Activated CD4-positive, CD25-positive, alpha-beta regulatory T cell treated with anti-CD3 and anti-CD28 coated beads, Interleukin-2, amount 50 U/mL, for 16 hours (primary cell): Measurements from ENCODE around the gene MOXD1.
"Not testable (repeated sequence)": the region's sequence is repeated elsewhere in the genome, so short reads cannot be mapped to it uniquely, and the experiment has no call there.

ENCODE experiments used
- DNase-seq: peaks from one replicate; pipeline ENCODE4 v3.0.0-alpha.2; 2020; ENCODE audit warnings: low read depth, low spot score

The MOXD1 gene

DNA sequence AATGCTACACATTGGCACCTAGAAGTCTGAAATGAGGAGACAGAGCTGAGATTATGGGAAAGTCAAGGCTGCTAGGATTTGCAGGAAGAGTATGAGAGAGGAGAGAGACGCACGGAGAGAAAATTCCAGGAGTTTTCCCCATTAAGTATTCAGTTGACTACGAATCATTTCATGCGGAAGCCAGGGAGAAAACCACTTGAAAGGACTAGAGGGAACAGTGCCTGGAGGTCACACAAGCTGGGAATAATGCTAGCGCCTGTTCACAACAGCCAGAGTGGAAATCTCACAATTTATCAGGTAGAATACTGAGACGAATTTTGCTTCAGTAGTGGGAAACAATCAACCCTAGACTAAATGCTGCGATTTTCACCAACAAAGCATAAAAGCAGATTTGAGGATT, 118.6 kb downstream of the MOXD1 start:
- DNase-seq = no peak

DNA sequence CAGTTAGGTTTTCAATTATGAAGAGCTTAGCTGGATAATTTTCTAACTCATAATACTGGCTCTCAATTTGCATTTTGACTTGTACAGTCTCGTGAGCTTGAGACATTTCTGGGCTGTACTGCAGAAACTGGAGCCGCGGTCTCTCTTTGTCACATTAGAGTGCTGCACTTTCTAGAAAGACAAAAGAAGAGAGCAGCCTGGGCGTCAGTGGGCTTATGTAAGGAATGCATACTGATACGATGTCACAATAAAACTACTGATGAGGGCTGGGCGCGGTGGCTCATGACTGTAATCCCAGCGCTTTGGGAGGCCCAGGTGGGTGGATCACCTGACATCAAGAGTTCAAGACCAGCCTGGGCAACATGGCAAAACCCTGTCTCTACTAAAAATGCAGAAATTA, 120.8 kb downstream of the MOXD1 start:
- no peak for DNase-seq

DNA sequence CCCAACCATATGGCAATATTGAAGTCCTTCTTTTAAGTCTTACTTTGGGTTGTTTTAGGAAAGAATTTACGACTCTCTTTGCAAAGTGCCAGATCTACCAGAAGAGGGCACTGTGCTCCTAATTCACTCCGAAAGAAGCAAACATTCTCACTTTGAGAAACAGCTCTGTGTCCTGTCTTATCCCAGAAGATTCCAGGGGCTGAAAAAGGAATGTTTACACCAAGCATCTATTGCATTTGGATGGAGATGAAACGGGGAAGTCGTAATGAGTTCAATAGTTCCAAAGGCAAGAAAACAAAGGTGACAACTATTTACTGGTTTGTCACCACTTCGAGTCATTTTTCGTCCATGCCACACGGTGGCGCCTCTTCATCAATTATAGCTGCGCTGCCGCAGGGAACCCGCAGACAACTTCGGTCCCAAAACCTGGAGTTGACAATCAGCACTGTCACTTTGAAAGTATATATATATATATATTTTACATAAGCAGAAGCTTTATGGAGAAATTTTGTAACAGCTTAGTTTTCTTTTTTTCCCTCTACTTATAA, 121.6 kb downstream of the MOXD1 start:
- peak; percentile 52 for DNase-seq

DNA sequence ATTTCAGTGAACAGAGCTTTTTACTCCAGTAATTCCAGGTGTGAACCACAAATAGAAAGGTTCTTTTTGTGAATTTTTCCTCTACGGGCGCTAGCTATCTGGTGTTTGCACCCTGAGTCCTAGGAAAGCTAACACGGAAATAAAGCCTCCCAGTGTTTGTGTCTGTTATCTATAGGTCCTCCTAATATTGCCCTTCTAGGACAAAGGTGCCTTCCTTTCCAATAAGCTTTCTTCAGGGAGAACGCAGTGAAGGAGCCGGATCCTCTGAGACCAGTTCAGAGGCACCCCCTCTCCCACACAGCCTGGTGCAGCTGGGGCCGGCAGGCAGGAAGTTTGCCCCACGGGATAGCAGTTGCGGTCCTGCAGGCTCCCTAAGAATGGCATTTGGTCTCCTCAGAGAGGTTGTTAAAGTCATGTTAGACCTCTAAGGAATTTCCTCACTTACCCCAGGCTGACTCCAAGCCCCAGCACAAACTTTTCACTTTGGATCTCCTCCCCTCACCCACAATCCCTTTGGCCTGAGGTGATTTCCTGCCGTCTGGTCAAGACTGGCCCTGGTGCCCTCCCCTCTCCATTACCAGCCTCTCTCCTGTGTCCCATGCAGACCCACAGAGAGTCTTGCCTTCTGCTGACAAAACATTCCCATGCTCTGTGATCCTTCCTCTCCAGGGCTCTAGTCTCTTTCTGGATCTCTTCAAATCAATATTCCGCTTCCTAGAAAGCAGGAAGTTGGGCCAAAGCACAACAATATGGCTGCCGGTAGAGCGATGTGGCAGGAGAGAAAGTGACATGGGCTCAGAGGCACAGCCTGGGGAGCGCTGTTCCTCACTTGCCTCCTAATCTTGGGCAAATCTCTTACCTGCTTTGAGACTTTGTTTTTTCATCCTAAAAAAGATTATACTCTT, 126.0 kb downstream of the MOXD1 start:
- DNase-seq = no peak

DNA sequence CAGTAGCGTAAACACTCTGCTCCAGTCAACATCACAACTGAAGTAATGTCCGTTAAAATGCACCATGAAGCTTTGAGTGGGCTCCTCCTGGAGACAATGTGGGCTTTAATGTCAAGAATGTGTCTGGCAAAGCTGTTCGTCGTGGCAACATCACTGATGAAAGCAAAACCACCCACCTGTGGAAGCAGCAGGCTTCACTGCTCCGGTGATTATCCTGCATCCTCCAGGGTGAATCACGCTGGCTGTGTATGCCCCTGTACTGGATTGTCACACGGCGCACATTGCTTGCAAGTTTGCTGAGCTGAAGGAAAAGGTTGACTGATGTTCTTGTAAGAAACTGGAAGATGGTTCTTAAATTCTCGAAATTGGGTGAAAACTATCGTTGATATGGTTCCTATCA, 128.5 kb downstream of the MOXD1 start:
- no peak for DNase-seq

DNA sequence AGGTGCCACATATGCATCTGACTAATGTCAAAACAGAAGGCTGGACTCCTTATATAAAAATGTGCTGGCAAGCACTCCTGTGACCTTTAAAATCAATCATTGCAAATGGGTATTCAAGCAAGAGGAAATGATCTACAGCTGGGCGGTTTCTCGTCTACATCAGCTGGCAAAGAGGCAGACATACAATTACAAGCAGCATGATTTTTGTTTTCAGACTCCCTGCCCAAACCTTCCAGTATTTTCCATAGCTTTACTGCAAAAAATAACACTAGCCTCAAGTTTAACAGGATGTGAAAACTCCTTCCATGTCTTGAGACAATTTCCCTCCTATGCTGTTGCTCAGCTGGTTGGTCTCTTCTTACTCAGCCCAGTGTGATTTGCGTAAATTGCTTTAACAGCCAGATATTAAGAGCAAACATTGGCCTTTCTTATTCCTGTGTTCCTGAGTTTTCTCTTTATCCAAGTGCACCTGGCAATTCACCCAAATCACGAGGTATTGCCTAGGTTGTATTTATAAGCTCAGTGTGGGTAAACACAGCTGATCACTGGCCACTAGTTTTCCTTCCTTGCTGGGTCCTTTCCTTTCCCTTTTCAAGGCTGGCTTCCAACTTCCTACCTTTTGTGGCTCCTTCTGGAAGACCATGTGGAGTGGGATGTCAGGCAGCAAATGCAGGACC, 130.4 kb downstream of the MOXD1 start:
- no peak for DNase-seq

DNA sequence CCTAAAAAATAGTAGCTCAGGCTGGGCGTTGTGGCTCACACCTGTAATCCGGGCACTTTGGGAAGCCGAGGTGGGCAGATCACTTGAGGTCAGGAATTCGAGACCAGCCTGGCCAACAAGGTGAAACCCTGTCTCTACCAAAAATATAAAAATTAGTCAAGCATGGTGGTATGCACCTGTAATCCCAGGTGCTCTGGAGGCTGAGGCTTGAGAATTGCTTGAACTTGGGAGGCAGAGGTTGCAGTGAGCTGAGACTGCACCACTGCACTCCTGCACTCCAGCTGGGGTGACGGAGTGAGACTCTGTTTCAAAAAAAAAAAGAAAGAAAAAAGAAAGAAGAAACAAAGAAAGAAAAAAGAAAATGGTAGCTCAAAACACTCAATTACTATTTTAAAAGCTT, 132.6 kb downstream of the MOXD1 start:
- DNase-seq = not testable (repeated sequence)

DNA sequence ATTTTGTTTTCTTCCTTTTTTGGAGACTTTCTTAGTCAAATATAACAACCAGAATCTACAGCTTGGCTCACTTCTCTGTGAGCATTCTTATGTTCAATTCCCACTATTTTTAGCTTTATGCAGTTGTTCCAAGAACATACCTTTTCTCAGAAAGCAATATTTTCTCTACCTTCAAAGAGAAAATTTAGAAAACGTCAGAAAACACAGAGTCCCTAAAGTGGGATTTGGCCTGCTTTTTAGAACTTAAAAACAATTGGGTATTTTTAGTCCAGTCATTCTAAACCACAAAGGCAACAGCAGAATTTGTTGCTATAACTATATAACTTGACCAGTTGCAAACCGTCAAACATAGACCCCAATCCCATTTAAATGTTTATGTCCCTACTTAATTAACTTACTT, 133.1 kb downstream of the MOXD1 start:
- no peak for DNase-seq

DNA sequence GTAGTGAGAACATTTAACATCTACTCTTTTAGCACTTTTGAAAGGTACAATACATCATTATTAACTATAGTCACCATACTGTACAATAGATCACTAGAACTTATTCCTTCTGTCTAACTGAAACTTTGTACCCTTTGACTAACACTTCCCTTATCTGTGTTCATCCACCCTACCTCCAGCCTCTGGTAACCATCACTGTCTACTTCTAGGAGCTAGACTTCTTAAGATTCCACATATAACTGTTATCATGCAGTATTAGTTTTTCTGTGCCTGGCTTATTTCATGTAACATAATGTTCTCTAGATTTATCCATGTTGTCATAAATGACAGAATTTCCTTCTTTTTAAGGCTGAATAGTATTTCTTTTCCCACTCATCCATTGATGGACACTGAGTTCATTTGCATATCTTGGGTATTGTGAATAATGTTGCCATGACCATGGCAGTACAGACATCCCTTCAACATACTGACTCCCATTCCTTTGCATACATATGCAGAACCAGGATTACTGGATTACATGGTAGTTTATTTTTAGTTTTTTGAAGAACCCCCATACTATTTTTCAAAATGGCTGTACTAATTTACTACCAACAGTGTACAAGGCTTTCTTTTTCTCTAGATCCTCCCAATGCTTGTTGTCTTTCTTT, 135.7 kb downstream of the MOXD1 start:
- no peak for DNase-seq

DNA sequence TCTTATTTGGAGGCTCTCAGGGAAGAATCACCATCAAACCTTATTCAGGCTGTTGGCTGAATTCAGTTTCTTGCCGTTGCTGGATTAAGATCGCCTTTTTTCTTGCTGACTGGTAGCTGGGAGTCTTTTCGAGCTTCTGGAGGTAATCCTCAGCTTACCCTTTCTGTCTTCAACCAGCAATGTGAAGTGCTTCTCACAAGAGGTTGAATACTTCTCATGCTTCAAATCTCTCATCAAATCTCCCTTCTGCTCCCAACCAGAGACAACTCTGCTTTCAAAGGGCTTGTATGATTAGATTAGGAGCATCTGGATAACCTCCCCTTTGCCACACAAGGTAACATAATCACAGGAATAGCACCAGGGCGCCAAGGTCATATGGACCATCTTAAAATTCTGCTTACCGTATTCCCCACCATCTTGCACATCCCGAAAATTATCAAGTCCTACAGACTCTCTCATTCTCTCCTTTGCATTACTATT, 137.2 kb downstream of the MOXD1 start:
- DNase-seq = no peak

DNA sequence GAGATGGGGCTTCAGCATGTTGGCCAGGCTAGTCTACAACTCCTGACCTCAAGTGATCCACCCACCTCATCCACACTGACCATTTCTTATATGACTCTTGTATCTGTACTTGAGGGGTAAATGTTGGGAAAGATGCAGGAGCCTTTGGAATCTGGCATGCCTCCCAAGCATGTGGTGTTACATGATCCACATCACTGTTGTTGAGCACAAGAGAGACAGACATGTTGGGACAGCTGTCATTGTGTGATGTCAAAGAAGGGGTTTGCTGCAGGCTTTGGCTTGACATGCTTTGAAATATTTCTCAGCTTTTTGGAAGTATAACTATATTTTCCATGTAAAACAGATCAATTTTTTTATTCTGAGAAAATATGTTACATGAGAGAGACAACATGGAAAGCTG, 139.9 kb downstream of the MOXD1 start:
- DNase-seq = no peak

DNA sequence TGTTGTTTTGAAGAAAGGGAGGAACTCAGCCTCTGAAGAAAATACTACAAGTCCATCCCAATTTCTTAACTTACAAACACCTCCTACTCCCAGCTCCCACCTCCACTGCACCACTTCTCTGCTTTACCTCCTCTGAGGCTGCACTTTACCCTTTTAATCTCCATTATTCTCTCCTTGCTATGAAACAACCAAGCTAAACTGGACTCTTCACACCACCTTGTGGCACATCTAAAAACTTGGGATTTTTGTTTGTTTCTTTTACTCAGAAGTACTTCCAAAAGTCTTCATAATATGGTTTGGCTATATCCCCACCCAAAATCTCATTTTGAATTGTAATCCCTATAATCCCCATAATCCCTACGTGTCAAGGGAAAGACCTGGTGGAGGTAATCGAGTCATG, 142.2 kb downstream of the MOXD1 start:
- no peak for DNase-seq

DNA sequence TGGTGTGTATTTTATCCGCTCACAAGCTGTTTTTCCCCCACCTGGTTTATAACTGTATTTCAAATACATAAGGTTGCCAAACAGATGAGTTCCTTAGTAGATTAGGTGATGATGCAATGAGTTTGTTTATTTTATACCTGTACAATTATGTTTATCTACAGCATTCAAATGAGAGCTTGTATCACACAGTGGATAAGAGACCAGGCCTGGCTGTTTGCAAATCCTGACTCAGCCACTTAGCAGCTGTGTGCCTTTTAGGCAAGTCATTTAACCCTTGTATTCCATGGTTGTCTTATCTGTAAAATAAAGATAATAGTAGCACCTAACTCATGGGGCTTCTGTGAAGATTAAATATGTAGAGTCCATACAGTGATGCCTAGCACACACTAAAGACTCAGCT, 143.7 kb downstream of the MOXD1 start:
- DNase-seq = no peak

DNA sequence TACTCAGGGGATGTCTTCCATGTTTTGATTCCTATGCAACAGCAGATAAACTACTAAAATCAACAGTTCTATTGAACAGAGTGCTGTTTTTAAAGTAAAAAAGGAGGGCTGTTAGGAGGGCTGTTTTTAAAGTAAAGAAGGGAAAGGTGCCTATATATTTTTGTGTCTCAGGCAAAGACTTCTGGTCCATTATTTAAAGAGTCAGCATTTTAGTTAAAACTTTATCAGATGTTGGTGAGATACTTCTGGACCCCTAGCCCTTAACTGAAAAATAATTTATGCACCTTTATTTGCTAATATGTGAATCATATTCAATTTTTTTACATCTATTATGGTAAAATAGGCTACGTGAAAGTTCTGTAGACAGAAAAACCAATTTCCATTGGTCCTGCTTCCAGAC, 144.8 kb downstream of the MOXD1 start:
- no peak for DNase-seq

DNA sequence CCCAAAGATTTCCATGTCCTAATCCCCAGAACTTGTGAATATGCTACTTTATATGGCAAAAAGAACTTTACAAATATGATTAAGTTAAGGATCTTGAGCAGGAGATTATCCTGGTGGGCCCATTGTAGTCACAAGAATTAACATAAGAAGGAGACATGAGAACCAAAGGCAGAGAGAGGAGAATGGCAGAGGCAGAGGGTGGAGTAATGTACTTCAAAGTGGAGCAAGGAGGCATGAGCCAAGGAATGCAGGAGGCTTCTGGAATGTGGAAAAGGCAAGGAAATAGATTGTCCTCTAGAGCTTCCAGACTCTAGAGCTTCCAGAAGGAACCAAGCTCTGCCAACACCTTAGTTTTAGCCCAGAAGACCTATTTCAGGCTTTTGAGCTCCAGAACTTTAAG, 147.4 kb downstream of the MOXD1 start:
- no peak for DNase-seq

DNA sequence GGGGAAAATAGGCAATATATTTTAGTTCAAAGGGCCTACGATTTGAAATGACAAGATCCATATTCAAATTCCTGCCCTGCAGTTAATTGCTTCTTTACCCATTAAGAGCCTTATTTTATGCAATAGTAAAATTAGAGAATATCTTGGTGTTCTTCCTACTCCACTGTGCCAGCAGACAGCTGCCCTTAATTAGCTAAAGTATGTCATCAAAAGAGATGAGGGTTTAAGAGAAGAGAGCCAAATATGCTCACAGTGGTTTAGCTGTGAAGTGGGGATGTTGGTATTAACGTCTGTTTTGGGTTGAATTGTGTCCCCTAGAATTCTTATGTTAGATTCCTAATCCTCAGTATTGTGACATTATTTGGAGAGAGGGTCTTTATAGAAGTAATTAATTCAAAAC, 148.1 kb downstream of the MOXD1 start:
- DNase-seq = no peak

DNA sequence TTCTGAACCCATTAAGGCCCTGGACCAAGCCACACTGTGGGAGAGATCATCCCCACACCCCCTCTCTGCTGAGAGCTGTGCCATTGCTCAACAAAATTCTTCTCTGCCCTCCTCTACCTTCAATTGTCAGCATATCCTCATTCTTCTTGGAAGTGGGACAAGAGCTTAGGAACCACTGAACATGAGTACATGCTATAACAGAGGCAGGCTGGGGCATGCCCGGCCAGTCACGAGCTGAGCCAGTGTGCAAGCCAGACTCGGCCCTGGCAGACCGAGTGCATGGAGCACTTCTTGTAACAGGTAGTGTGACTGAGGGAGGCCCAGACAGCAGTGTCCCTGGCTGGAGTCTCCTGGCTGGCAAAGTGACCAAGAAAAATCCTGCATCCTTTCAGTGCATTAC, 149.2 kb downstream of the MOXD1 start:
- DNase-seq = no peak

DNA sequence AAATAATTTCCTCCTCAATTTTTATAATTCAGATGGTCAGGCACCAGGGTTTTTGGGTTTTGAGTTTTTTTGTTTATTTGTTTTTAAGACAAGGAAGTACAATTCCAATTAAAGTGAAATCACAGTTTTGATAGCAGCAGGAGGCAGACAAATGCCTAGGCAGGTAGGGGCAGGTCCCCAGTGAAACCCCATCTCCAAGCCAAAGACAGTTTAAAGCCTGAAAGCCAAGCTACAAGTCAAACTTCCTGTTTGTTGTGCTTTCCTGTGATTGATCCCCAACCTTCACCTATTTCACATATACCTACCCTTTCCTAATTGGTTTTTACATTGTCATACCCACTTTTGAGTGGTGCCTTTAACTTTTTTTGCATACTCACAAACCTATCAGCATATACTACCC, 149.6 kb downstream of the MOXD1 start:
- no peak for DNase-seq

DNA sequence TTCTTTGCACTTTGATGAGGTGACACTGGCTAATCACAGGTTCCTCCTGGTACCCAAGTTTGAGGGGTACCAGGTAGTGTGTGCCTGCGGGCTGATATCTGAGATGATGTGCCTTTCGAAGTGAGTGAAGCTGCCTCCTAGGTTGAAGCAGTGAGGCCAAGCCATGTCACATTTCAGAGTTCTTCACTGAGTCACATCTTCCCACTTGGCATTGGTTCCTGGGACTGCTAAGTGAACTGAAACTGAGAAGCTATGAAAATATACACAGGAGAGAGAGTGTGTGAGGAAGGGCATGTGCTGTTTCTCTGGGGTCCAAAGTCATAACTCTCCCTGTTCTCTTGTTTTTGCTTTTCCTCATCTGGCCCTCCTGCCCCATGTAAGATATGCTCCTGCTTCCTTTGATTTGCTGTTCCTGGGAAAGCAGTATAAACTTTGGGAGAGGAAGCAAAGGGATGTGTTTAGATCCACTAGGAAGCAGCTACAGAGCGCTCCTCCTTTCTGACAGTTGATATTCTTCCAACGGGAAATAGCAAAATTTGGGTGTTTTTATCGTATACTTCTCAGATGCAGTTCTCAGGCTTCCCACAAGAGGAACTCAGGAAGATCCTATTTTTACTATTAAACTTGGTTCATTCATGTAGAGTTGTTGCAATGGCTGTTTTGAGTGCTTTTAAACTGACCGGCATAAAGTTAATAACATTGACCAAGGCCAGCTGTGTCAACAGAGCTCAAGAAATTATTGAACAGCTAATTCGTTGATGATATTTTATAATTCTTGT, 153.7 kb downstream of the MOXD1 start:
- DNase-seq = no peak

DNA sequence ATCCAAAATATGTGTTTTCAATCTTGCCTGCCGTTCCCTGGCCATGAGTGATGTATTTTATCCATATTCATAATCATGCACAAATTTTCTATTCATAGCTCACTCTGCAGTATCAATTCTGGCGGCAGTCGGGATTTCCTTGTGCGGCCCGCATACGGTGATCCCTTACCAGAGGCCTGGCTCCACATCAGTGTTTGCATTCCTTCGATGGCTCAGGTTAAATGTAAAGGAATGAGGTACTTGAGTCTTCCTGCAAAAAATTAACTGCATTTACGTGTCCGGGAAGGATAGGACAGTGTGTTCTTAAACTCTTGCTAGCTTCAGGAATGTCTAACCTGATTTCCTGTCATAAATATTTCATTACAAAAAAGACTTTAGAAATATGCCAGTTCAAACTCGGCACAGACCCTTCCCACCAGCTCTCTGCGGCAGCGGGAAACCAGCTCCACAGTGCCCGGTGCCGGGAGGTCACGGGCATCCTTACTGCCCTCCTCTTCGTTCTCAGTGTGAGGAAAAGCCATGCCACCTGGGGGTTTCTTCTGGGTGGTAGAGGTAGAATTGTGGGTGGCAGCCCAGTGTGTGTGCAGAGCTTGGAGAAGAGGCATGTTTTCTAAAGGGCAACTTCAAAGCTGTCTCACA, 154.5 kb downstream of the MOXD1 start:
- DNase-seq = no peak

DNA sequence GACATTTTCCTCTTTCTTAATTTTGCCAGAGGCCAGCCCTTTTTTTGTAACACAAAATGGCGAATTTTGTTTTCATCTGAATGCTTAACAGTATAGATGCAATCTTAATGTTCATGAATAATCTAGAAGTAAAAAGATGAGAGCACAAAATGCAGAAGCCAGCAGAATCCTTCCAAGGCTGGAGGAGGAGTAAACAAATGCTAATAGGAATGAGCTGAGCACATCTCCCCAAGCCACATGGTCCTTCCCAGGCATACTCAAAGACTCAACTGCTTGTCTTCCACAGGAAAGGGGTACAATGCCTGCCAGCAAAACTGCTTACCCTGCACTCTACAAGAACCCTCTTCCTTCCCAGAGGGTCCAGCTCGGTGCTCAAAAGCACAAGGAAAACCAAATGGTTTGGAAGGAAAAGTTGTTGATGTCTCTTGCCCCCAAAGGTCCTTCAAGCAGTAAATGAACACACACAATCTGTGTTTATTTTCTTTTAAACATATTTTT, 155.1 kb downstream of the MOXD1 start:
- DNase-seq = no peak
